WTC11 (cell line): Measurements from ENCODE around the gene SLC46A1. TPM values are rescaled to one million over a fixed set of nuclear protein-coding genes. Genes with fewer than 3 reads are reported as not detected.

Experiments
- ATAC-seq: fragments of 200-7000 bp; cut with Tn5 transposase; 2 replicates; pipeline ENCODE4 v1.10.0; 2021; ENCODE audit warnings: mild to moderate bottlenecking, moderate library complexity
- CTCF ChIA-PET: fragments of 300-600 bp; sonication (Branson Sonifier 250); formaldehyde crosslinking; loops from one replicate; lab custom pipeline; 2021; ENCODE audit warnings: antibody characterized with exemption; lab: Charles Lee
- POLR2A ChIA-PET: fragments of 350-600 bp; sonication (Branson Sonifier 250); formaldehyde crosslinking; loops from one replicate; lab custom pipeline; 2021; ENCODE audit warnings: antibody characterized with exemption; lab: Charles Lee
- DNase-seq: peaks from one replicate; pipeline ENCODE4 v3.0.0; 2021; ENCODE audit warnings: low spot score
- H3K27ac Mint-ChIP-seq: 2 replicates; pipeline ENCODE4 v1.8.0; 2021; ENCODE audit warnings: mixed read lengths
- H3K27me3 Mint-ChIP-seq: 2 replicates; pipeline ENCODE4 v1.8.0; 2021; ENCODE audit warnings: low read depth, mild to moderate bottlenecking, moderate library complexity, mixed read lengths
- H3K36me3 Mint-ChIP-seq: 2 replicates; pipeline ENCODE4 v1.8.0; 2021; ENCODE audit warnings: mixed read lengths
- H3K4me1 Mint-ChIP-seq: 2 replicates; pipeline ENCODE4 v1.8.0; 2022; ENCODE audit warnings: mixed read lengths
- H3K4me3 Mint-ChIP-seq: 2 replicates; pipeline ENCODE4 v1.8.0; 2021; ENCODE audit warnings: mild to moderate bottlenecking, moderate library complexity, mixed read lengths
- H3K9me3 Mint-ChIP-seq: 2 replicates; pipeline ENCODE4 v1.8.0; 2021; ENCODE audit warnings: mixed read lengths
- CBFB ChIP-seq: sonication (generic); formaldehyde crosslinking; IDR thresholded peaks from 2 replicates; pipeline ENCODE4 v1.8.1; 2022; ENCODE audit warnings: mild to moderate bottlenecking, low read depth, missing genetic modification reagents
- CREB1 ChIP-seq: sonication (generic); formaldehyde crosslinking; IDR thresholded peaks from 2 replicates; pipeline ENCODE4 v1.8.0; 2023; ENCODE audit warnings: mild to moderate bottlenecking, missing genetic modification reagents
- ETV6 ChIP-seq: sonication (generic); formaldehyde crosslinking; IDR thresholded peaks from 2 replicates; pipeline ENCODE4 v1.8.1; 2022; ENCODE audit warnings: mild to moderate bottlenecking, missing genetic modification reagents
- FOXJ3 ChIP-seq: sonication (generic); formaldehyde crosslinking; IDR thresholded peaks from 2 replicates; pipeline ENCODE4 v1.9.0; 2021; ENCODE audit warnings: missing genetic modification reagents, mild to moderate bottlenecking, borderline replicate concordance
- GRHL2 ChIP-seq: fragments of 250-450 bp; sonication (Bioruptor Pico); IDR thresholded peaks from 2 replicates; pipeline ENCODE4 v1.8.0; 2022; ENCODE audit warnings: mild to moderate bottlenecking, moderate library complexity; ENCODE audit not compliant: insufficient replicate concordance, severe bottlenecking
- SMAD3 ChIP-seq: sonication (generic); formaldehyde crosslinking; IDR thresholded peaks from 2 replicates; pipeline ENCODE4 v1.8.0; 2022; ENCODE audit warnings: missing genetic modification reagents, mild to moderate bottlenecking, borderline replicate concordance
- SOX15 ChIP-seq: fragments of 250-450 bp; sonication (Bioruptor Pico); IDR thresholded peaks from 2 replicates; pipeline ENCODE4 v1.9.0; 2021; ENCODE audit warnings: mild to moderate bottlenecking
- SP1 ChIP-seq: sonication (generic); formaldehyde crosslinking; conservative IDR thresholded peaks from 2 replicates; pipeline ENCODE4 v1.8.1; 2022; ENCODE audit warnings: missing genetic modification reagents
- TEAD1 ChIP-seq: sonication (generic); formaldehyde crosslinking; IDR thresholded peaks from 2 replicates; pipeline ENCODE4 v1.8.0; 2022; ENCODE audit warnings: mild to moderate bottlenecking, missing genetic modification reagents
- ZNF219 ChIP-seq: sonication (generic); formaldehyde crosslinking; IDR thresholded peaks from 2 replicates; pipeline ENCODE4 v1.8.0; 2023; ENCODE audit warnings: missing genetic modification reagents, mild to moderate bottlenecking, borderline replicate concordance
- ZNF317 ChIP-seq: sonication (generic); formaldehyde crosslinking; IDR thresholded peaks from 2 replicates; pipeline ENCODE4 v1.8.1; 2023; ENCODE audit warnings: low read depth, mild to moderate bottlenecking, moderate library complexity, missing genetic modification reagents, borderline replicate concordance
- ZNF671 ChIP-seq: fragments of 250-450 bp; sonication (Bioruptor Pico); IDR thresholded peaks from 2 replicates; pipeline ENCODE4 v1.8.0; 2021; ENCODE audit warnings: mild to moderate bottlenecking
- total RNA-seq: library from RNA; stranded (reverse); gene quantifications from 3 replicates; pipeline ENCODE4 v1.2.3, GENCODE V29; 2021
- TF ChIP-seq, protein P1 (sequence below): sonication (generic); formaldehyde crosslinking; IDR thresholded peaks from 2 replicates; pipeline ENCODE4 v1.8.1; 2023; ENCODE audit warnings: mild to moderate bottlenecking, missing genetic modification reagents, borderline replicate concordance
- TF ChIP-seq, protein P2 (sequence below): sonication (generic); formaldehyde crosslinking; IDR thresholded peaks from 2 replicates; pipeline ENCODE4 v1.8.1; 2023; ENCODE audit warnings: mild to moderate bottlenecking, missing genetic modification reagents, moderate library complexity
- TF ChIP-seq, protein P3 (sequence below): sonication (generic); formaldehyde crosslinking; IDR thresholded peaks from 2 replicates; pipeline ENCODE4 v1.8.0; 2022; ENCODE audit warnings: mild to moderate bottlenecking, missing genetic modification reagents

Gene SLC46A1
- total RNA-seq, 1 experiment from 2014 or later, result 6.7 TPM

DNA sequence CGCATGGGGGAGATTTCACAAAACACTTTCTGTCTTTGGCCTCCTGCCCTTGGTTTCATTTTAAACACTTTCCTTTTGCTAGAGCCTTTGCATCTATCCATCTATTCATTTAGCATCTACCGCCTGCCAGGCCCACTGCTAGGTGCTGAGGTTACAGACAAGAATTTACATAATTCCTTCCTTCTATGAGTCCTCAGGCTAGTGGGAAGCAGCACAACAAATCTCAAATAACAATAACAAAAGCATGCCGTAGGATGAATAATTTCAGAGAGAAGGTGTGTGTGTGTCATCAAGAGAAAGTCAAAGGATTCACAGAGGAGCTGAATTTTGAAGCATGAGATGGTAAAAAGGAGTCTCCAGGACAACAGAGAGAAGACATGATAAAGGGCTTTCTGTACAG is 6.1 kb upstream of the SLC46A1 start:
- Mint-ChIP-seq H3K27ac (0 out of 2 replicates have a peak overlapping the region, but pooled peaks have one; percentile 1), H3K4me1 (peaks cover 48% of the 10 kb centered on the region)
- TF ChIP-seq GRHL2 (CRISPR knock-in tag) (no peak), SOX15 (CRISPR knock-in tag) (no peak), ZNF317 (no peak), CBFB (no peak)
- TF ChIP-seq, all 79 proteins: peak for 0
- ATAC-seq, result no peak
- no peak overlapping the region for H3K4me3 Mint-ChIP-seq
- POLR2A ChIA-PET, result no interaction called here
- DNase-seq, result no peak
- no peaks in the 10 kb centered on the region for H3K9me3 Mint-ChIP-seq
- H3K36me3 Mint-ChIP-seq, result no peaks in the 10 kb centered on the region
- H3K27me3 Mint-ChIP-seq, result peaks cover 44% of the 10 kb centered on the region
- CTCF ChIA-PET, result no interaction called here

DNA sequence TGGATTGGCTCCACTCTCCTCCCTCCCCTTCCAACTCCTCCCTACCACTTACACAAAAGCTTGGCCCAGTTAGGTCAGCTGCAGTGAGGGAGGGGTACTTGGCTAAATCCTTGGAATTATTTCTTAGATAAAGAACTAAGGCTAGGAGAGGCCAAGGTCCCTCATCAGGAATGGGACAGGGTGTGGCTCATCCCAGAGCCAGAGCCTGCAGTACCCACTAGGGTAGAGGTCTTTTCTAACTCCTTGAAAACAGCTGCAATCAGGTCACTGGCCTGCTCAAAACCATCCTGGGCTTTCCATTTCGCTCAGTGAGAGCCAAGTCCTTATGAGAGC is 1.9 kb upstream of the SLC46A1 start:
- ChIA-PET CTCF (interaction anchor here (0.7 to 3.7 kb wide), 13 partner anchors 9 to 144 kb away, joined by 3 to 62 read pairs (median 4); partner anchors contain the start of genes IFT20, SARM1 and TNFAIP1), POLR2A (interaction anchor here (1.3 to 1.9 kb wide), 2 partner anchors 9 to 23 kb away, joined by 3 to 6 read pairs; no protein-coding TSS in a partner anchor)
- Mint-ChIP-seq H3K36me3 (no peaks in the 10 kb centered on the region), H3K4me3 (no peak overlapping the region), H3K4me1 (peaks cover 74% of the 10 kb centered on the region), H3K27me3 (peaks cover 30% of the 10 kb centered on the region), H3K27ac (peak overlapping the region; percentile 88), H3K9me3 (no peaks in the 10 kb centered on the region)
- no peak for TF ChIP-seq CREB1
- 0 out of 2 replicates have a peak, but pooled peaks have one; percentile 36 for TF ChIP-seq TEAD1 (CRISPR knock-in tag)
- peak; percentile 59; the same call in 1 of the 2 replicates for TF ChIP-seq ETV6
- DNase-seq (no peak), ATAC-seq (peak; percentile 62)

DNA sequence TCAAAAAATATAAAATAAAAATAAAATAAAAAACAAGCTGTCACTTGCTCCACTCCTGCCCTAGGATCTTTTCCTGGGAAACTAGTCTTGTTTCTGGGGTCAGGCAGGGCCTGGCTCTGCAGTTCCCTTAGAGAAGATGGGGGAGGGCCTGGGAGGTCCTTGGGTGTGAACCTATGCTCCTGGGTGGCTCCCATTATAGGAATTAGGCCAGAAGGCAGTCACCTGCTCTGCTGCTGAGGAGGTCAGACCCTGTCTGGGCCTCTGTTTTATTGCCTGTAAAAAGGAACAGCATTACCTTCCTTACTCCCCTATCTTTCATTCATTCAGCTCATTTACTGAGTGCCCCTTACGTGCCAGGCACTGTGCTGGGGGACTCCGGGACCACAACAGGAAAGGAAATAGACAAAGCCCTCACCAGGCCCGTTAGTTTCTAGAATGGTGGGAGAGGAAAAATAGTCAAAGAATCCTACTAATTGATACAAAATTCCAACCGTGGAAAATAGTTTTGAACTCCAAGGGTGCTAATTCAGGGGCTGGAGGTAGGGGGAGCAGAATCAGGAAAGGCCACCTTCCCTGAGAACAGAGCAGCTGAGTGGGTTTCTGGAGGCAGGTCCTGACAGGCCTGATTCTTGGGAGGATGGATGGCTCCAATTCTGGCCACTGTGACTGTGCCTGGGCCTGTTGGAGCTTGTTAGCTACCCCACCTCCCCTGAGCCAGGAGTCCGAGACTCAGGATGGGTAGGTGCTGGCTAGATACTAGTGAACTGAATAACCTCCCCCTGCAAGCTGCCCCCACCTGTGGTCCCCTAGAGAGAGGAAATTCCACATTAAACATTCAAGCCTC is 1.3 kb upstream of the SLC46A1 start:
- POLR2A ChIA-PET, result interaction anchor here (1.3 to 1.9 kb wide), 2 partner anchors 10 to 23 kb away, joined by 3 to 6 read pairs; no protein-coding TSS in a partner anchor
- ATAC-seq, result no peak
- Mint-ChIP-seq H3K4me3 (peak overlapping the region; percentile 33), H3K36me3 (no peaks in the 10 kb centered on the region), H3K9me3 (no peaks in the 10 kb centered on the region), H3K4me1 (peaks cover 79% of the 10 kb centered on the region), H3K27ac (peak overlapping the region; percentile 83), H3K27me3 (peaks cover 31% of the 10 kb centered on the region)
- CTCF ChIA-PET, result interaction anchor here (0.5 to 3.7 kb wide), 15 partner anchors 9 to 144 kb away, joined by 3 to 62 read pairs (median 4); partner anchors contain the start of genes IFT20, SARM1 and TNFAIP1
- peak; percentile 48 for DNase-seq
- TF ChIP-seq FOXJ3 (CRISPR knock-in tag), result no peak
- TF ChIP-seq ZNF219 (CRISPR knock-in tag), result no peak
- no peak; the same call in 1 of the 2 replicates for TF ChIP-seq ETV6
- TF ChIP-seq ZNF671 (CRISPR knock-in tag), result no peak
- no peak for TF ChIP-seq SP1 (CRISPR knock-in tag)
- TF ChIP-seq, all 79 proteins: peak for 0

DNA sequence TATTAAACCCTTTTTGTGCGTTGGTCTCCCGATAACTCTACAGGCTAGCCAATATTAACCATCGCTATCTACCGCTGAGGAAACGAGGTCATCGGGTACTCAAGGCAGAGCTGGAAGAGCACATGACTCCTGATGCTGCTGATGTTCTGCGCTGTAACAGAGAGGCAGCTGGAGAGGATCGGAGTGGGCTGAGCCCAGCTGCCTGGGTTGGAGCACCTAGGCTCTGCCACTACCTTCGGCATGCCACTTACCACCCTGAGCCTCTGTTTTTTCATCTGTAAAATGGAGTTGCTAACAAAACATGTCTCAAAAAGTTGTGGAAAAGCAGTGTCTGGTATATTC is 432 bp upstream of the SLC46A1 start:
- Mint-ChIP-seq H3K27ac (peak overlapping the region; percentile 87), H3K36me3 (no peaks in the 10 kb centered on the region), H3K9me3 (no peaks in the 10 kb centered on the region), H3K27me3 (peaks cover 31% of the 10 kb centered on the region), H3K4me1 (peaks cover 79% of the 10 kb centered on the region), H3K4me3 (peak overlapping the region; percentile 78)
- no peak for DNase-seq
- ChIA-PET CTCF (interaction anchor here (0.6 to 3.7 kb wide), 7 partner anchors 10 to 155 kb away, joined by 4 to 62 read pairs (median 12); partner anchors contain the start of genes IFT20 and TNFAIP1), POLR2A (no interaction called here)
- peak; percentile 3; the same call in 1 of the 2 replicates for ATAC-seq
- TF ChIP-seq, protein P1, sequence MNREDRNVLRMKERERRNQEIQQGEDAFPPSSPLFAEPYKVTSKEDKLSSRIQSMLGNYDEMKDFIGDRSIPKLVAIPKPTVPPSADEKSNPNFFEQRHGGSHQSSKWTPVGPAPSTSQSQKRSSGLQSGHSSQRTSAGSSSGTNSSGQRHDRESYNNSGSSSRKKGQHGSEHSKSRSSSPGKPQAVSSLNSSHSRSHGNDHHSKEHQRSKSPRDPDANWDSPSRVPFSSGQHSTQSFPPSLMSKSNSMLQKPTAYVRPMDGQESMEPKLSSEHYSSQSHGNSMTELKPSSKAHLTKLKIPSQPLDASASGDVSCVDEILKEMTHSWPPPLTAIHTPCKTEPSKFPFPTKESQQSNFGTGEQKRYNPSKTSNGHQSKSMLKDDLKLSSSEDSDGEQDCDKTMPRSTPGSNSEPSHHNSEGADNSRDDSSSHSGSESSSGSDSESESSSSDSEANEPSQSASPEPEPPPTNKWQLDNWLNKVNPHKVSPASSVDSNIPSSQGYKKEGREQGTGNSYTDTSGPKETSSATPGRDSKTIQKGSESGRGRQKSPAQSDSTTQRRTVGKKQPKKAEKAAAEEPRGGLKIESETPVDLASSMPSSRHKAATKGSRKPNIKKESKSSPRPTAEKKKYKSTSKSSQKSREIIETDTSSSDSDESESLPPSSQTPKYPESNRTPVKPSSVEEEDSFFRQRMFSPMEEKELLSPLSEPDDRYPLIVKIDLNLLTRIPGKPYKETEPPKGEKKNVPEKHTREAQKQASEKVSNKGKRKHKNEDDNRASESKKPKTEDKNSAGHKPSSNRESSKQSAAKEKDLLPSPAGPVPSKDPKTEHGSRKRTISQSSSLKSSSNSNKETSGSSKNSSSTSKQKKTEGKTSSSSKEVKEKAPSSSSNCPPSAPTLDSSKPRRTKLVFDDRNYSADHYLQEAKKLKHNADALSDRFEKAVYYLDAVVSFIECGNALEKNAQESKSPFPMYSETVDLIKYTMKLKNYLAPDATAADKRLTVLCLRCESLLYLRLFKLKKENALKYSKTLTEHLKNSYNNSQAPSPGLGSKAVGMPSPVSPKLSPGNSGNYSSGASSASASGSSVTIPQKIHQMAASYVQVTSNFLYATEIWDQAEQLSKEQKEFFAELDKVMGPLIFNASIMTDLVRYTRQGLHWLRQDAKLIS, result no peak
- TF ChIP-seq, protein P2, sequence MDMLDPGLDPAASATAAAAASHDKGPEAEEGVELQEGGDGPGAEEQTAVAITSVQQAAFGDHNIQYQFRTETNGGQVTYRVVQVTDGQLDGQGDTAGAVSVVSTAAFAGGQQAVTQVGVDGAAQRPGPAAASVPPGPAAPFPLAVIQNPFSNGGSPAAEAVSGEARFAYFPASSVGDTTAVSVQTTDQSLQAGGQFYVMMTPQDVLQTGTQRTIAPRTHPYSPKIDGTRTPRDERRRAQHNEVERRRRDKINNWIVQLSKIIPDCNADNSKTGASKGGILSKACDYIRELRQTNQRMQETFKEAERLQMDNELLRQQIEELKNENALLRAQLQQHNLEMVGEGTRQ (CRISPR knock-in tag), result peak; percentile 68
- TF ChIP-seq, protein P3, sequence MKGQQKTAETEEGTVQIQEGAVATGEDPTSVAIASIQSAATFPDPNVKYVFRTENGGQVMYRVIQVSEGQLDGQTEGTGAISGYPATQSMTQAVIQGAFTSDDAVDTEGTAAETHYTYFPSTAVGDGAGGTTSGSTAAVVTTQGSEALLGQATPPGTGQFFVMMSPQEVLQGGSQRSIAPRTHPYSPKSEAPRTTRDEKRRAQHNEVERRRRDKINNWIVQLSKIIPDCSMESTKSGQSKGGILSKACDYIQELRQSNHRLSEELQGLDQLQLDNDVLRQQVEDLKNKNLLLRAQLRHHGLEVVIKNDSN (CRISPR knock-in tag), result peak; percentile 36; the same call in 1 of the 2 replicates
- 0 out of 2 replicates have a peak, but pooled peaks have one; percentile 21 for TF ChIP-seq SMAD3 (CRISPR knock-in tag)
